SU-DHL-6 (cell line): Measurements from ENCODE around the gene C6orf52.

Source experiments
- H2AFZ ChIP-seq: fragments of 200-600 bp; sonication (generic); 2 replicates; pipeline ENCODE4 v1.6.1; 2014; ENCODE audit warnings: low read depth, mild to moderate bottlenecking, moderate library complexity, mixed read lengths, antibody characterized with exemption, low read length; ENCODE audit not compliant: severe bottlenecking
- H3F3A ChIP-seq: fragments of 200-600 bp; shearing (Covaris generic); 2 replicates; pipeline ENCODE4 v1.6.0; 2016; ENCODE audit warnings: antibody characterized with exemption, mild to moderate bottlenecking; ENCODE audit not compliant: insufficient read depth
- H3K27ac ChIP-seq: fragments of 200-600 bp; sonication (generic); 2 replicates; pipeline ENCODE4 v1.5.1; 2016; ENCODE audit warnings: low read depth, mild to moderate bottlenecking, low read length, moderate library complexity, mixed read lengths
- H3K27me3 ChIP-seq: fragments of 200-600 bp; sonication (generic), shearing (Covaris generic); 2 replicates; pipeline ENCODE4 v1.6.0; 2014; ENCODE audit warnings: mild to moderate bottlenecking, low read length
- H3K36me3 ChIP-seq: fragments of 200-600 bp; sonication (generic); 2 replicates; pipeline ENCODE4 v1.6.1; 2014; ENCODE audit warnings: mild to moderate bottlenecking, low read length, mixed read lengths
- H3K4me2 ChIP-seq: fragments of 300-600, 200-600 bp; shearing (Covaris generic), sonication (generic); 2 replicates; pipeline ENCODE4 v1.6.0; 2014; ENCODE audit warnings: low read length, low read depth, mild to moderate bottlenecking; ENCODE audit not compliant: poor library complexity, severe bottlenecking
- H3K4me3 ChIP-seq: fragments of 200-600 bp; sonication (generic); 2 replicates; pipeline ENCODE4 v1.5.1; 2014; ENCODE audit warnings: antibody characterized with exemption, low read length, mild to moderate bottlenecking, mixed read lengths; ENCODE audit not compliant: insufficient read depth, poor library complexity, severe bottlenecking
- H3K79me2 ChIP-seq: fragments of 200-600 bp; sonication (generic); 2 replicates; pipeline ENCODE4 v1.6.1; 2014; ENCODE audit warnings: mild to moderate bottlenecking, low read length, moderate library complexity; ENCODE audit not compliant: insufficient read depth
- H3K9ac ChIP-seq: fragments of 200-600 bp; sonication (generic); 2 replicates; pipeline ENCODE4 v1.7.0; 2014; ENCODE audit warnings: mild to moderate bottlenecking, low read length
- H3K9me2 ChIP-seq: fragments of 200-600 bp; sonication (generic); replicated peaks from 2 replicates; pipeline ENCODE4 v1.6.1; 2014; ENCODE audit warnings: low read length; ENCODE audit not compliant: insufficient read depth
- H3K9me3 ChIP-seq: fragments of 200-600 bp; sonication (generic); 2 replicates; pipeline ENCODE4 v1.6.1; 2014; ENCODE audit warnings: low read length, mixed read lengths; ENCODE audit not compliant: insufficient read depth
- H4K20me1 ChIP-seq: fragments of 200-600 bp; sonication (generic); 2 replicates; pipeline ENCODE4 v1.6.1; 2014; ENCODE audit warnings: low read depth, mild to moderate bottlenecking, antibody characterized with exemption, low read length, moderate library complexity, mixed read lengths
- EZH2phosphoT487 ChIP-seq: fragments of 200-600 bp; sonication (generic), shearing (Covaris generic); conservative IDR thresholded peaks from 2 replicates; pipeline ENCODE4 v1.6.1; 2018; ENCODE audit warnings: mild to moderate bottlenecking, antibody characterized with exemption, low read length, moderate library complexity, mixed read lengths
- TF ChIP-seq, protein P1 (sequence below): fragments of 200-600 bp; sonication (generic); IDR thresholded peaks from one replicate; pipeline ENCODE4 v1.5.1; 2017; ENCODE audit warnings: antibody characterized with exemption, mild to moderate bottlenecking, low read length, moderate library complexity; ENCODE audit not compliant: insufficient read depth, poor library complexity, severe bottlenecking

C6orf52 gene

DNA sequence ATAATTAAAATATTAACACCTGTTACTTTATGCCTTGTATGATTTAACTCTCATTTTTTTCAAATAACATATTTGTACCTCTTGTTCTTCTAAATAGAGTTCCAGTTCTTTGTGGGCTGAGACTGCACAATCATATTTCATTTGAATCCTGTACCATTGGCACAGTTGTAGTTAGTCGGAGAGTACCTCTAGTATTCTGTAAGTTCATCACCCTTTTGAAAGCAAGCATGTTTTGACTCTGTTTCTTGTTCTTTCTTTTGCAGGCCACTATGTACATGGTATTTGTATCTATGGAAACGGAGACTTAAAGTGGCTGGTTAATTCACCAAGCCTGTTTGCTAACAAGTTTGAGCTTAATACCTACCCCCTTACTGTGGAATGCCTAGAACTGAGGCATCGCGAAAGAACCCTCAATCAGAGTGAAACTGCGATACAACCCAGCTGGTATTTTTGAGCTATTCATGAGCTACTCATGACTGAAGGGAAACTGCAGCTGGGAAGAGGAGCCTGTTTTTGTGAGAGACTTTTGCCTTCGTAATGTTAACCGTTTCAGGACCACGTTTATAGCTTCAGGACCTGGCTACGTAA, 68.2 kb downstream of the C6orf52 start:
- no peaks in the 10 kb centered on the region for H4K20me1 ChIP-seq
- H3K9me2 ChIP-seq = no peaks in the 10 kb centered on the region
- TF ChIP-seq, protein P1, sequence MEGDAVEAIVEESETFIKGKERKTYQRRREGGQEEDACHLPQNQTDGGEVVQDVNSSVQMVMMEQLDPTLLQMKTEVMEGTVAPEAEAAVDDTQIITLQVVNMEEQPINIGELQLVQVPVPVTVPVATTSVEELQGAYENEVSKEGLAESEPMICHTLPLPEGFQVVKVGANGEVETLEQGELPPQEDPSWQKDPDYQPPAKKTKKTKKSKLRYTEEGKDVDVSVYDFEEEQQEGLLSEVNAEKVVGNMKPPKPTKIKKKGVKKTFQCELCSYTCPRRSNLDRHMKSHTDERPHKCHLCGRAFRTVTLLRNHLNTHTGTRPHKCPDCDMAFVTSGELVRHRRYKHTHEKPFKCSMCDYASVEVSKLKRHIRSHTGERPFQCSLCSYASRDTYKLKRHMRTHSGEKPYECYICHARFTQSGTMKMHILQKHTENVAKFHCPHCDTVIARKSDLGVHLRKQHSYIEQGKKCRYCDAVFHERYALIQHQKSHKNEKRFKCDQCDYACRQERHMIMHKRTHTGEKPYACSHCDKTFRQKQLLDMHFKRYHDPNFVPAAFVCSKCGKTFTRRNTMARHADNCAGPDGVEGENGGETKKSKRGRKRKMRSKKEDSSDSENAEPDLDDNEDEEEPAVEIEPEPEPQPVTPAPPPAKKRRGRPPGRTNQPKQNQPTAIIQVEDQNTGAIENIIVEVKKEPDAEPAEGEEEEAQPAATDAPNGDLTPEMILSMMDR = no peak
- no peak for TF ChIP-seq EZH2phosphoT487
- peaks cover 9% of the 10 kb centered on the region for H3K36me3 ChIP-seq
- no peaks in the 10 kb centered on the region for H3K27me3 ChIP-seq
- H3K4me2 ChIP-seq = no peak overlapping the region
- no peak overlapping the region for H3K27ac ChIP-seq
- no peak overlapping the region for H3K9ac ChIP-seq
- no peaks in the 10 kb centered on the region for H3F3A ChIP-seq
- H2AFZ ChIP-seq = no peak overlapping the region
- H3K4me3 ChIP-seq = no peak overlapping the region
- H3K79me2 ChIP-seq = no peaks in the 10 kb centered on the region
- no peaks in the 10 kb centered on the region for H3K9me3 ChIP-seq

GRCh38 chr6:10624836-10625235, 69.6 kb downstream of the C6orf52 start:
- Histone ChIP-seq H2AFZ (no peak overlapping the region), H3K9me3 (no peaks in the 10 kb centered on the region), H3K27ac (no peak overlapping the region), H3K36me3 (peaks cover 9% of the 10 kb centered on the region), H3F3A (no peaks in the 10 kb centered on the region), H3K9me2 (no peaks in the 10 kb centered on the region), H3K27me3 (no peaks in the 10 kb centered on the region), H3K4me3 (no peak overlapping the region), H4K20me1 (no peaks in the 10 kb centered on the region), H3K79me2 (no peaks in the 10 kb centered on the region), H3K9ac (no peak overlapping the region), H3K4me2 (no peak overlapping the region)
- TF ChIP-seq EZH2phosphoT487 = no peak
- TF ChIP-seq, protein P1 = no peak

GRCh38 chr6:10621847-10622246, 72.6 kb downstream of the C6orf52 start:
- no peaks in the 10 kb centered on the region for H3K9me2 ChIP-seq
- TF ChIP-seq, protein P1 = peak; percentile 9
- no peak for TF ChIP-seq EZH2phosphoT487
- H2AFZ ChIP-seq = no peak overlapping the region
- no peaks in the 10 kb centered on the region for H3F3A ChIP-seq
- no peak overlapping the region for H3K27ac ChIP-seq
- H3K4me3 ChIP-seq = no peak overlapping the region
- no peaks in the 10 kb centered on the region for H3K79me2 ChIP-seq
- no peak overlapping the region for H3K9ac ChIP-seq
- H3K36me3 ChIP-seq = peaks cover 3% of the 10 kb centered on the region
- no peaks in the 10 kb centered on the region for H3K9me3 ChIP-seq
- H4K20me1 ChIP-seq = no peaks in the 10 kb centered on the region
- H3K27me3 ChIP-seq = no peaks in the 10 kb centered on the region
- no peak overlapping the region for H3K4me2 ChIP-seq
